Fibroblast of gingiva (primary cell): ENCODE results near the gene UTP4.

Source experiments
- DNase-seq: peaks from one replicate; pipeline ENCODE4 v3.0.0-alpha.2; 2011; ENCODE audit warnings: low read depth

UTP4 gene

DNA sequence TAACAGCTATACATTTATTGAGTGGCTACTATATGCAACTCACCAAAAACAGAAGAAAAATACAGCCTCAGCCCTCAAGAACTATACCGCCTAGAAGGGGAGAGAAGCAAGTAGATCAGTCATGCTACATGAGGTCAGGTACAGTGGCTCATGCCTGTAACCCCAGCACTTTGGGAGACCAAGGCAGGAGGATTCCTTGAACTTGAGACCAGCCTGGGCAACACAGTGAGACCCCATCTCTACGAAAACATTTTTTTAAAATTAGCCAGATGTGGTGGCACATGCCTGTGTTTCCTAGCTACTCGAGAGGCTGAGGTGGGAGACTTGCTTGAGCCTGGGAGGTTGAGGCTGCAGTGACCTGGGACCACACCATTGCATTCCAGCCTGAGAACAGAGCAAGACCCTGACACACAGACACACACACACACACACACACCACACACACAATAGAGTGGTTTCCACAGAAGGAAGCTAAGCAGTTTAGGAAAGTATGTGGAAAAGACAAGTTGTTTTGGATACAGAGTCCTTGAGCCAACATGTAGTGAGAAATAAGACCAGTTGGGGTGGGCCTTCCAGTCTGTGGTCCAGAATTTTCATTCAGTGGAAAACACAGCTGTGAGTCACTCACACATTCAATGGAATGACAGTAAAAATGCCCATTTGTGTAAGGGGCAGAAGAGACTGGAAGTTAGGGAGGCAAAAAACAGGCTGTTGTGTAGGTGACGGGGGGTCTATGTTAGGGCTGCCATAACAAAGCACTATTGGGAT lies 43.8 kb downstream of the UTP4 start:
- DNase-seq, result peak; percentile 71

GRCh38 chr16:69179328-69180010 lies 47.0 kb downstream of the UTP4 start:
- DNase-seq, result peak; percentile 96

- DNase-seq, result no peak
Observed at GRCh38 chr16:69180011-69180338, 47.5 kb downstream of the UTP4 start.

DNA sequence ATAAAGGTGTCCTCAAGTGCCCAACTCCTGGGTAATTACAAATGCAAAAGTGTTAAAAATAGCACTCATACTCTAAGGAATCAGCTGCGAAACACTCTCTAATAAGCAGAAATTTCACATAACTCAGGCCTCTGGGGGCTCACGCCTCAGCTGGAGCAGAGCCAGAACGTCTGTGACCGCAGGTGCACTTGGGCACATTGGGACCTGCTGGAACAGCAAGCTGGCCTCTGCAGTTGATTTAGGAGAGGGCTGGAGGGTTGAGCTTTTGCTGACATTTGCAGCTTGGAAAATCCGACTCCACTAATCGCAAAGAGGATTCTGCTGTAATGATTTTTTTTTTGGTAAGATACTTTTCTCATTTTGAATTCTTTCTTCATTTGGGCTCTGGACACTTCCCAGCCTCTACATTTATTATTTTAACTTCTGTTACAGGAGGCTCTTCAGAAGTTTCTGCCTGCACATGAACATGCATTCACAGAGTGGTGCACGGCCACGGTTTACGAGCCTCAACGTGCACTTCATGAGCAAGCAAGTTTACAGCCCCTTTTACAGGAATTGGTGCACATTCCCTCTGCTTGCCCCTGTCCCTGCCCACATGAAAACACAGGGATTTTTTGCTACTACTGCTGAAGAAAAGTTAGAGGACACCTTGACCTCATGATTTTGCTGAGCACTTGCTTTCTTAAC lies 50.4 kb downstream of the UTP4 start:
- no peak for DNase-seq

GRCh38 chr16:69186642-69187445 lies 54.4 kb downstream of the UTP4 start, which contains the start of gene SNTB2:
Gene SNTB2 (plus strand): TSS chr16:69187164. CDS start chr16:69187167, 3 bp downstream.
- DNase-seq, result peak; percentile 81

DNA sequence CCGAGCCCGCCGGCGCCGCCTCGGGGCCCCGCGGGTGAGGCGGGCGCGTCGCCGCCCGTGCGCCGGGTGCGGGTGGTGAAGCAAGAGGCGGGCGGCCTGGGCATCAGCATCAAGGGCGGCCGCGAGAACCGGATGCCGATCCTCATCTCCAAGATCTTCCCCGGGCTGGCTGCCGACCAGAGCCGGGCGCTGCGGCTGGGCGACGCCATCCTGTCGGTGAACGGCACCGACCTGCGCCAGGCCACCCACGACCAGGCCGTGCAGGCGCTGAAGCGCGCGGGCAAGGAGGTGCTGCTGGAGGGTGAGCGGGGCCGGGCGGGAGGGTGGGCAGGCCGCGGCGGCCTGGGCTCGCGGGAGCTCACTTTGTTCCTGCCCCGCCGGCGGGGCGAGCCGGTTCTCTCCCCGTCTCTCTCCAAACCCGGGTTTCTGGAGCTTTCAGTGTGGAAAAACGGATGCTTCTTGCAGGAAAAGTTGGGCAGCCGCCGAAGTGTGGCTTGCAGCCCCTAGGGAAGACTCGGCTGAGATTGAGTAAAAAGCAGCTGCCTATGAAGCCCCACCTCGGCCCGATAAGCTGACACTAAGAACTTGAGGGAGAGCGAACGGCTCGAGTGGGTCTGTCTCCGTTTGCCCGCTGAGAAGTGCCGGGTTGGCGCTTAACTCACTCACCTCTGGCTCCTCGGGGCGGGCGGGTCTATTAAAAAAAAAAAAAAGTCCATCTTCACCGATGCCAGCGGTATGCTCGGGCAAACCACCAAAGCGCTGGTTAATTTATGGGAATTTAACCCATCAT lies 55.2 kb downstream of the UTP4 start:
- DNase-seq, result peak; percentile 42

DNA sequence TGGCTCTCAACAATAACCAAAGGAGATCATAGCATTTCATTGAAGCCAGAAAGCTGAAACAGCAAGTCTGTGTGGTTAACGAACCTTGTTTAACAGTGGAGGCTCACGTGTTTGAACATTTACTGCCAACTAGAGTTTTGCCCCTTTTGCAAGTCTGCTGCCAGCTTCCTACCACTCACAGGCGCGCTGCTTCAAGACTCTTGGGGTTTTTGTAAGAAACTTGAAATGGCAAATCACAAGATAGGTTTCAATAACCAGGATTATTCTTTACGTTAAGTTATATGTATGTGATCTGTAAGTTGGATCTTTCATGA lies 55.7 kb downstream of the UTP4 start:
- peak; percentile 56 for DNase-seq

- no peak for DNase-seq
Observed at GRCh38 chr16:69188716-69189115, 56.3 kb downstream of the UTP4 start.

GRCh38 chr16:69190046-69190588 lies 57.7 kb downstream of the UTP4 start:
- DNase-seq, result no peak

GRCh38 chr16:69190598-69190997 lies 58.1 kb downstream of the UTP4 start:
- DNase-seq, result peak; percentile 31

GRCh38 chr16:69191136-69191535 lies 58.7 kb downstream of the UTP4 start:
- no peak for DNase-seq

DNA sequence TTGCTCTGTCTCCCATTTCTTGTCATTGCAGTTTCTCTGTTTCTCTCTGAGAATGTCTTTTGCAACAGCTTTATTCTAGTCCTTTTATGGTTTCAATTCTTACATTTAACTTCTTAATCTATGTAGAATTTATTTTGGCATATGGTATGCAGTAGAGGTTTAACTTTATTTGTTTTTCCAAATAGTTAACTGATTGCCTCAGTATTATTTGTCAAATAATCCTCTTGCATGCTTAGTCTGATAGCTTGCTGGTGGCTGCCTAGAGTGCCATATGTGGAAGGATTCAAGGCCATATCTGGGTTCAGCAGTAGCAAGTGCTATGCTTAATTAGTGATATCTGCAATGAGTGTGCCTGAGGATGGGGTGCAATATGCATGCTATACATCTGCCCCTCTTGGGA lies 61.4 kb downstream of the UTP4 start:
- DNase-seq, result peak; percentile 58

DNA sequence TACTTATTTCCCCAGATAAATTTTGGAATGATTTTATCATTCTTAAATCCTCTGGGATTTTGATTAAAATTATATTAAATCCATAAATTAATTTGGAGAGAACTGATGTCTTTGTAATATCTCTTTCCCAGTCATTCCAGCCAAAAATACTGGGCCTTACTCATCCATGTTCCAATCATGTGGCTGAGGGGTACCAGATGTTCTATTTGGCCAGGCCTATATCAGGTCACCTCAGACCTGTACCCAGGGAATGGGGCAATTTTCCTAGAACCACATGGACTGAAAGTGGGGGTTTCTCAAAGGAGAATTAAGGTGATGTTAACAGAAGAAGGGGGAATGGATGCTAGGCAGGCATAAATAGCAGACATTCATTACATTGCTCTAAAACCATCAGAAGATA lies 62.0 kb downstream of the UTP4 start:
- no peak for DNase-seq

- DNase-seq, result no peak
Observed at GRCh38 chr16:69195369-69196029, 63.0 kb downstream of the UTP4 start.

- no peak for DNase-seq
Observed at GRCh38 chr16:69197573-69197972, 65.1 kb downstream of the UTP4 start.

GRCh38 chr16:69199382-69199781 lies 66.9 kb downstream of the UTP4 start:
- DNase-seq, result peak; percentile 64

GRCh38 chr16:69201291-69201690 lies 68.8 kb downstream of the UTP4 start:
- no peak for DNase-seq

DNA sequence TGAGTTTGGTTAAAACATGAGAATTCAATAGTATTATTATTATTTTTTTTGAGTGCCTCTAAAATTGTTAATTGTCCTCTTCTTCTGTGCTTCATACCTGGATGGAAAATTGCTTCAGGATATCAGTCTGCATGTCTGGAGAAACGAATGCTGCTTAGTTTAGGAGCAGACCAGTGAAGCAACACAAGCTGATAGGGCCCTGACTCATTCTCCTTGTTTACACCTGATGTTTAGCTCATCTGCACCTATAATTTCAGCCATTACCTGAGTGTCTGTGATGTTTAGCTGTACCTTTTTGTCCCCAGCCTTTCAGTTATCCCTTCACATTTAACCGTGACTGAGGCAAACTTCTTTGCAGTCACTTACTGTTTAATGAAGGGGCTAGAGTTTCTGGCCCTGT lies 69.3 kb downstream of the UTP4 start:
- DNase-seq, result no peak

DNA sequence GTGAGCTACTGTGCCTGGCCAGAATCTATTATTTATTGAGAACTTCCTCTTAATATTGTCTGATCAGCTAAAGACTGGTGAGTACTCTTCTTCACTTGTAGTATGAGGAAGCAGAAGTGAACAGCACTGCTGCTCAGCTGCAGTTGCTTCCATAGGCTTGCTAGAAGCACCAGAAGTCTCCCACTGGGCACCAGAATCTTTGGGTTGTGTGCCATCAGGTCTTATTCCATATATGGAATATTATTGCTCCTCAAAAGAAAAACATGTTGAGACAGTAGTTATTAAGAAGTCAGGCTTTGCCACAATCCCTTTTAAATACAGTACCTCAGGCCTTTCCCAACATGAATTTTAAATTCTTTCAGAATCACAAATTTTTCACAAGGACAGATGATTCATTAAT lies 71.7 kb downstream of the UTP4 start:
- DNase-seq, result no peak

DNA sequence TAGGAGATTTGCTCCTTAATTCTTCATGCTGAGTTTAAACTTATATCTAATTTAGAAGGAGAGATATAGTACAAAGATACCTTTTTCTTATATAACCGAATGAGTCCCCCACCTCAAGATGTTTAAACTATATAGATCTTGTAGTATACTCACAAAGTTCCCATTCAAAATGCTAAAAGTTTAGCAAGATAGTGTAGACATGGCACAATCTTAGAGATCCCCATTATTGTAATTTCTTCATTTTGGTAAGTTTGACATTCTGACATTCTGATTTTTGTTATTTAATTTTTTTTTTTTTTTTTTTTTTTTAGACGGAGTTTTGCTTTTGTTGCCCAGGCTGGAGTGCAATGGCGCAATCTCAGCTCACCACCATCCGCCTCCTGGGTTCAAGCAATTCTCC lies 77.3 kb downstream of the UTP4 start:
- no peak for DNase-seq

GRCh38 chr16:69217433-69217832 lies 85.0 kb downstream of the UTP4 start:
- DNase-seq, result no peak
